GM23338 (cell line): Measurements from ENCODE around the gene SLN. TPM values are rescaled to one million over a fixed set of nuclear protein-coding genes. Genes with fewer than 3 reads are reported as not detected.

Source experiments
- ATAC-seq: fragments of 200-7000 bp; cut with Tn5 transposase; 3 replicates; pipeline ENCODE4 v1.9.1; 2020
- DNase-seq: peaks from one replicate; pipeline ENCODE4 v3.0.0-alpha.2; 2015; ENCODE audit warnings: low spot score
- H2AFZ ChIP-seq: fragments of 200-600 bp; sonication (generic); 2 replicates; pipeline ENCODE4 v1.8.0; 2016; ENCODE audit warnings: antibody characterized with exemption, mild to moderate bottlenecking, moderate library complexity
- H3F3A ChIP-seq: fragments of 200-600 bp; sonication (generic); replicated peaks from 2 replicates; pipeline ENCODE4 v1.8.0; 2017; ENCODE audit warnings: antibody characterized with exemption, mixed run types, low read depth
- H3K27ac ChIP-seq: fragments of 200-600 bp; sonication (generic); 2 replicates; pipeline ENCODE4 v1.6.1; 2016; ENCODE audit warnings: low read depth
- H3K27me3 ChIP-seq: fragments of 200-600 bp; sonication (generic); 2 replicates; pipeline ENCODE4 v1.8.0; 2016; ENCODE audit warnings: mild to moderate bottlenecking, mixed run types, moderate library complexity; ENCODE audit not compliant: insufficient read depth
- H3K36me3 ChIP-seq: fragments of 200-600 bp; sonication (generic); 2 replicates; pipeline ENCODE4 v1.8.0; 2016; ENCODE audit warnings: mild to moderate bottlenecking; ENCODE audit not compliant: insufficient read depth
- H3K4me1 ChIP-seq: fragments of 200-600 bp; sonication (generic); 2 replicates; pipeline ENCODE4 v1.8.0; 2016; ENCODE audit warnings: mild to moderate bottlenecking, moderate library complexity; ENCODE audit not compliant: insufficient read depth
- H3K4me2 ChIP-seq: fragments of 200-600 bp; sonication (generic); 2 replicates; pipeline ENCODE4 v1.7.1; 2017; ENCODE audit warnings: mixed run types
- H3K4me3 ChIP-seq: fragments of 200-600 bp; sonication (generic); 2 replicates; pipeline ENCODE4 v1.6.1; 2016; ENCODE audit warnings: mixed run types
- H3K79me2 ChIP-seq: fragments of 200-600 bp; sonication (generic); replicated peaks from 2 replicates; pipeline ENCODE4 v1.8.0; 2017; ENCODE audit warnings: mild to moderate bottlenecking; ENCODE audit not compliant: insufficient read depth
- H3K9me2 ChIP-seq: fragments of 200-600 bp; sonication (generic); 2 replicates; pipeline ENCODE4 v1.8.0; 2017; ENCODE audit not compliant: insufficient read depth
- H4K20me1 ChIP-seq: fragments of 200-600 bp; sonication (generic); replicated peaks from 2 replicates; pipeline ENCODE4 v1.8.0; 2017; ENCODE audit warnings: mild to moderate bottlenecking; ENCODE audit not compliant: insufficient read depth
- H3K27ac Mint-ChIP-seq: 2 replicates; pipeline ENCODE4 v1.8.0; 2020; ENCODE audit warnings: inconsistent platforms, mild to moderate bottlenecking, moderate library complexity, mixed read lengths
- H3K27me3 Mint-ChIP-seq: 3 replicates; pipeline ENCODE4 v1.8.0; 2022; ENCODE audit warnings: low read depth, mild to moderate bottlenecking, moderate library complexity, mixed read lengths, inconsistent platforms; ENCODE audit not compliant: insufficient read depth, poor library complexity
- H3K36me3 Mint-ChIP-seq: 3 replicates; pipeline ENCODE4 v1.8.0; 2021; ENCODE audit warnings: low read depth, mild to moderate bottlenecking, inconsistent platforms, moderate library complexity, mixed read lengths
- H3K4me1 Mint-ChIP-seq: 3 replicates; pipeline ENCODE4 v1.8.0; 2020; ENCODE audit warnings: mild to moderate bottlenecking, inconsistent platforms, mixed read lengths
- H3K4me3 Mint-ChIP-seq: 3 replicates; pipeline ENCODE4 v1.8.0; 2021; ENCODE audit warnings: moderate library complexity, mild to moderate bottlenecking, inconsistent platforms, mixed read lengths
- H3K9me3 Mint-ChIP-seq: 3 replicates; pipeline ENCODE4 v1.8.0; 2020; ENCODE audit warnings: moderate library complexity, mild to moderate bottlenecking, inconsistent platforms, mixed read lengths
- CREB1 ChIP-seq: fragments of 250-450 bp; sonication (Bioruptor Pico); IDR thresholded peaks from 2 replicates; pipeline ENCODE4 v1.5.0; 2020; ENCODE audit warnings: low read depth, mild to moderate bottlenecking, moderate library complexity
- EZH2 ChIP-seq: fragments of 200-600 bp; sonication (generic); IDR thresholded peaks from one replicate; pipeline ENCODE4 v1.8.0; 2017; ENCODE audit warnings: antibody characterized with exemption, mild to moderate bottlenecking, low read depth; ENCODE audit not compliant: unreplicated experiment
- EZH2phosphoT487 ChIP-seq: fragments of 200-600 bp; sonication (generic); IDR thresholded peaks from one replicate; pipeline ENCODE4 v1.8.1; 2018; ENCODE audit warnings: antibody characterized with exemption; ENCODE audit not compliant: unreplicated experiment
- JUNB ChIP-seq: IDR thresholded peaks from one replicate; pipeline ENCODE4 v1.6.1; 2016; ENCODE audit warnings: antibody characterized with exemption; ENCODE audit not compliant: unreplicated experiment
- NANOG ChIP-seq: IDR thresholded peaks from 2 replicates; pipeline ENCODE4 v1.6.1; 2016; ENCODE audit warnings: antibody characterized with exemption, borderline replicate concordance
- POLR2AphosphoS5 ChIP-seq: IDR thresholded peaks from 2 replicates; pipeline ENCODE4 v1.6.1; 2016; ENCODE audit warnings: antibody characterized with exemption, low read depth
- STAT1 ChIP-seq: IDR thresholded peaks from one replicate; pipeline ENCODE4 v1.6.1; 2016; ENCODE audit warnings: antibody characterized with exemption; ENCODE audit not compliant: unreplicated experiment
- ZNF114 ChIP-seq: fragments of 250-450 bp; sonication (Bioruptor Pico); IDR thresholded peaks from 2 replicates; pipeline ENCODE4 v1.5.0; 2020; ENCODE audit warnings: mild to moderate bottlenecking, moderate library complexity
- ZNF331 ChIP-seq: fragments of 250-450 bp; sonication (Bioruptor Pico); IDR thresholded peaks from 2 replicates; pipeline ENCODE4 v1.5.0; 2020; ENCODE audit warnings: low read depth, mild to moderate bottlenecking, moderate library complexity
- polyA plus RNA-seq: library from polyadenylated mRNA; unstranded; fragments of >200 nt; fragmentation: Nextera tagmentation; extraction: Ambion mirVana; gene quantifications from 2 replicates; pipeline ENCODE4 v1.2.1, GENCODE V29; 2016
- total RNA-seq: library from RNA; depleted of rRNA; stranded (reverse); fragments of >200 nt; shearing (Covaris generic); gene quantifications from 2 replicates; pipeline ENCODE4 v1.2.3, GENCODE V29; 2014
- TF ChIP-seq, protein P1 (sequence below): IDR thresholded peaks from 2 replicates; pipeline ENCODE4 v1.6.1; 2016; ENCODE audit warnings: antibody characterized with exemption
- TF ChIP-seq, protein P2 (sequence below): IDR thresholded peaks from one replicate; pipeline ENCODE4 v1.6.1; 2018; ENCODE audit warnings: antibody characterized with exemption; ENCODE audit not compliant: unreplicated experiment
- TF ChIP-seq, protein P3 (sequence below), 2 experiments: fragments of 200-600 bp in 1 of 2; sonication (generic) in 1 of 2; conservative IDR thresholded peaks; 2 replicates each; pipeline versions ENCODE4 v1.5.1 to v1.6.1; 2016 to 2017; ENCODE audit warnings: antibody characterized with exemption in 2 of 2, low read depth in 2 of 2, mild to moderate bottlenecking in 2 of 2, moderate library complexity in 1 of 2
- TF ChIP-seq, protein P4 (sequence below): fragments of 250-450 bp; sonication (Bioruptor Pico); IDR thresholded peaks from 2 replicates; pipeline ENCODE4 v1.5.0; 2020; ENCODE audit warnings: mild to moderate bottlenecking, moderate library complexity

SLN gene
- total and polyA plus RNA-seq, 2 experiments from 2014 or later, result not detected

DNA sequence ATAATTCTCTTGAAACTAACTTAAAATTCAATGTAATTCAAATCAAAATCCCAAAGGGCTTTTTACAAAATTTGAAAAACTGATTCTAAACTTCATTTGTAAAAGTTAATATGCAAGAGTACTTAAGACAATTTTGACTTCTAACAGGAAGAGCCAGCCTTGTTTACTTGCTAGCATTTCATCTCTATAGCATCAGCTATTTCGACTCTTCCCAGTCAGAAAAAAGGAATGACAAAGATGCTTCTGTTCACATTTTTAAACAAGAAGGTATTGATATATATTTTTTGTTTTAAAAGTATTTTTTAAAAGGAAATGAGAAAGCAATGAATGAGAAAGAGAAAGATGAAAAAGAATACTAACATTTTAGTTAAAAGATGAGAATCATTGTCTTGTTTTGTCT is 16.4 kb downstream of the SLN start:
- no peaks in the 10 kb centered on the region for H3K27me3 Mint-ChIP-seq
- H3K4me3 Mint-ChIP-seq, result no peak overlapping the region
- Histone ChIP-seq H3F3A (no peaks in the 10 kb centered on the region), H3K36me3 (no peaks in the 10 kb centered on the region), H3K4me2 (no peak overlapping the region), H4K20me1 (no peaks in the 10 kb centered on the region), H3K4me3 (no peak overlapping the region), H3K4me1 (no peaks in the 10 kb centered on the region), H3K79me2 (no peaks in the 10 kb centered on the region), H3K9me2 (no peaks in the 10 kb centered on the region), H3K27me3 (no peaks in the 10 kb centered on the region), H3K27ac (no peak overlapping the region), H2AFZ (no peak overlapping the region)
- H3K9me3 Mint-ChIP-seq, result no peaks in the 10 kb centered on the region; the same call in 2 of the 3 replicates
- DNase-seq (no peak), ATAC-seq (no peak)
- H3K4me1 Mint-ChIP-seq, result peaks cover 10% of the 10 kb centered on the region
- H3K27ac Mint-ChIP-seq, result no peak overlapping the region
- TF ChIP-seq ZNF331 (CRISPR knock-in tag) (no peak), ZNF114 (CRISPR knock-in tag) (no peak), CREB1 (CRISPR knock-in tag) (no peak), NANOG (no peak), JUNB (no peak), STAT1 (no peak), POLR2AphosphoS5 (no peak), EZH2 (no peak), EZH2phosphoT487 (no peak)
- TF ChIP-seq, protein P1, sequence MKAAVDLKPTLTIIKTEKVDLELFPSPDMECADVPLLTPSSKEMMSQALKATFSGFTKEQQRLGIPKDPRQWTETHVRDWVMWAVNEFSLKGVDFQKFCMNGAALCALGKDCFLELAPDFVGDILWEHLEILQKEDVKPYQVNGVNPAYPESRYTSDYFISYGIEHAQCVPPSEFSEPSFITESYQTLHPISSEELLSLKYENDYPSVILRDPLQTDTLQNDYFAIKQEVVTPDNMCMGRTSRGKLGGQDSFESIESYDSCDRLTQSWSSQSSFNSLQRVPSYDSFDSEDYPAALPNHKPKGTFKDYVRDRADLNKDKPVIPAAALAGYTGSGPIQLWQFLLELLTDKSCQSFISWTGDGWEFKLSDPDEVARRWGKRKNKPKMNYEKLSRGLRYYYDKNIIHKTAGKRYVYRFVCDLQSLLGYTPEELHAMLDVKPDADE, result no peak
- TF ChIP-seq, protein P2, sequence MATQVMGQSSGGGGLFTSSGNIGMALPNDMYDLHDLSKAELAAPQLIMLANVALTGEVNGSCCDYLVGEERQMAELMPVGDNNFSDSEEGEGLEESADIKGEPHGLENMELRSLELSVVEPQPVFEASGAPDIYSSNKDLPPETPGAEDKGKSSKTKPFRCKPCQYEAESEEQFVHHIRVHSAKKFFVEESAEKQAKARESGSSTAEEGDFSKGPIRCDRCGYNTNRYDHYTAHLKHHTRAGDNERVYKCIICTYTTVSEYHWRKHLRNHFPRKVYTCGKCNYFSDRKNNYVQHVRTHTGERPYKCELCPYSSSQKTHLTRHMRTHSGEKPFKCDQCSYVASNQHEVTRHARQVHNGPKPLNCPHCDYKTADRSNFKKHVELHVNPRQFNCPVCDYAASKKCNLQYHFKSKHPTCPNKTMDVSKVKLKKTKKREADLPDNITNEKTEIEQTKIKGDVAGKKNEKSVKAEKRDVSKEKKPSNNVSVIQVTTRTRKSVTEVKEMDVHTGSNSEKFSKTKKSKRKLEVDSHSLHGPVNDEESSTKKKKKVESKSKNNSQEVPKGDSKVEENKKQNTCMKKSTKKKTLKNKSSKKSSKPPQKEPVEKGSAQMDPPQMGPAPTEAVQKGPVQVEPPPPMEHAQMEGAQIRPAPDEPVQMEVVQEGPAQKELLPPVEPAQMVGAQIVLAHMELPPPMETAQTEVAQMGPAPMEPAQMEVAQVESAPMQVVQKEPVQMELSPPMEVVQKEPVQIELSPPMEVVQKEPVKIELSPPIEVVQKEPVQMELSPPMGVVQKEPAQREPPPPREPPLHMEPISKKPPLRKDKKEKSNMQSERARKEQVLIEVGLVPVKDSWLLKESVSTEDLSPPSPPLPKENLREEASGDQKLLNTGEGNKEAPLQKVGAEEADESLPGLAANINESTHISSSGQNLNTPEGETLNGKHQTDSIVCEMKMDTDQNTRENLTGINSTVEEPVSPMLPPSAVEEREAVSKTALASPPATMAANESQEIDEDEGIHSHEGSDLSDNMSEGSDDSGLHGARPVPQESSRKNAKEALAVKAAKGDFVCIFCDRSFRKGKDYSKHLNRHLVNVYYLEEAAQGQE, result no peak
- TF ChIP-seq, protein P3, sequence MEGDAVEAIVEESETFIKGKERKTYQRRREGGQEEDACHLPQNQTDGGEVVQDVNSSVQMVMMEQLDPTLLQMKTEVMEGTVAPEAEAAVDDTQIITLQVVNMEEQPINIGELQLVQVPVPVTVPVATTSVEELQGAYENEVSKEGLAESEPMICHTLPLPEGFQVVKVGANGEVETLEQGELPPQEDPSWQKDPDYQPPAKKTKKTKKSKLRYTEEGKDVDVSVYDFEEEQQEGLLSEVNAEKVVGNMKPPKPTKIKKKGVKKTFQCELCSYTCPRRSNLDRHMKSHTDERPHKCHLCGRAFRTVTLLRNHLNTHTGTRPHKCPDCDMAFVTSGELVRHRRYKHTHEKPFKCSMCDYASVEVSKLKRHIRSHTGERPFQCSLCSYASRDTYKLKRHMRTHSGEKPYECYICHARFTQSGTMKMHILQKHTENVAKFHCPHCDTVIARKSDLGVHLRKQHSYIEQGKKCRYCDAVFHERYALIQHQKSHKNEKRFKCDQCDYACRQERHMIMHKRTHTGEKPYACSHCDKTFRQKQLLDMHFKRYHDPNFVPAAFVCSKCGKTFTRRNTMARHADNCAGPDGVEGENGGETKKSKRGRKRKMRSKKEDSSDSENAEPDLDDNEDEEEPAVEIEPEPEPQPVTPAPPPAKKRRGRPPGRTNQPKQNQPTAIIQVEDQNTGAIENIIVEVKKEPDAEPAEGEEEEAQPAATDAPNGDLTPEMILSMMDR (conservative IDR thresholded peaks at IDR 0.05; ENCODE audit: low read depth in 2 of 2), result no peak
- TF ChIP-seq, protein P4, sequence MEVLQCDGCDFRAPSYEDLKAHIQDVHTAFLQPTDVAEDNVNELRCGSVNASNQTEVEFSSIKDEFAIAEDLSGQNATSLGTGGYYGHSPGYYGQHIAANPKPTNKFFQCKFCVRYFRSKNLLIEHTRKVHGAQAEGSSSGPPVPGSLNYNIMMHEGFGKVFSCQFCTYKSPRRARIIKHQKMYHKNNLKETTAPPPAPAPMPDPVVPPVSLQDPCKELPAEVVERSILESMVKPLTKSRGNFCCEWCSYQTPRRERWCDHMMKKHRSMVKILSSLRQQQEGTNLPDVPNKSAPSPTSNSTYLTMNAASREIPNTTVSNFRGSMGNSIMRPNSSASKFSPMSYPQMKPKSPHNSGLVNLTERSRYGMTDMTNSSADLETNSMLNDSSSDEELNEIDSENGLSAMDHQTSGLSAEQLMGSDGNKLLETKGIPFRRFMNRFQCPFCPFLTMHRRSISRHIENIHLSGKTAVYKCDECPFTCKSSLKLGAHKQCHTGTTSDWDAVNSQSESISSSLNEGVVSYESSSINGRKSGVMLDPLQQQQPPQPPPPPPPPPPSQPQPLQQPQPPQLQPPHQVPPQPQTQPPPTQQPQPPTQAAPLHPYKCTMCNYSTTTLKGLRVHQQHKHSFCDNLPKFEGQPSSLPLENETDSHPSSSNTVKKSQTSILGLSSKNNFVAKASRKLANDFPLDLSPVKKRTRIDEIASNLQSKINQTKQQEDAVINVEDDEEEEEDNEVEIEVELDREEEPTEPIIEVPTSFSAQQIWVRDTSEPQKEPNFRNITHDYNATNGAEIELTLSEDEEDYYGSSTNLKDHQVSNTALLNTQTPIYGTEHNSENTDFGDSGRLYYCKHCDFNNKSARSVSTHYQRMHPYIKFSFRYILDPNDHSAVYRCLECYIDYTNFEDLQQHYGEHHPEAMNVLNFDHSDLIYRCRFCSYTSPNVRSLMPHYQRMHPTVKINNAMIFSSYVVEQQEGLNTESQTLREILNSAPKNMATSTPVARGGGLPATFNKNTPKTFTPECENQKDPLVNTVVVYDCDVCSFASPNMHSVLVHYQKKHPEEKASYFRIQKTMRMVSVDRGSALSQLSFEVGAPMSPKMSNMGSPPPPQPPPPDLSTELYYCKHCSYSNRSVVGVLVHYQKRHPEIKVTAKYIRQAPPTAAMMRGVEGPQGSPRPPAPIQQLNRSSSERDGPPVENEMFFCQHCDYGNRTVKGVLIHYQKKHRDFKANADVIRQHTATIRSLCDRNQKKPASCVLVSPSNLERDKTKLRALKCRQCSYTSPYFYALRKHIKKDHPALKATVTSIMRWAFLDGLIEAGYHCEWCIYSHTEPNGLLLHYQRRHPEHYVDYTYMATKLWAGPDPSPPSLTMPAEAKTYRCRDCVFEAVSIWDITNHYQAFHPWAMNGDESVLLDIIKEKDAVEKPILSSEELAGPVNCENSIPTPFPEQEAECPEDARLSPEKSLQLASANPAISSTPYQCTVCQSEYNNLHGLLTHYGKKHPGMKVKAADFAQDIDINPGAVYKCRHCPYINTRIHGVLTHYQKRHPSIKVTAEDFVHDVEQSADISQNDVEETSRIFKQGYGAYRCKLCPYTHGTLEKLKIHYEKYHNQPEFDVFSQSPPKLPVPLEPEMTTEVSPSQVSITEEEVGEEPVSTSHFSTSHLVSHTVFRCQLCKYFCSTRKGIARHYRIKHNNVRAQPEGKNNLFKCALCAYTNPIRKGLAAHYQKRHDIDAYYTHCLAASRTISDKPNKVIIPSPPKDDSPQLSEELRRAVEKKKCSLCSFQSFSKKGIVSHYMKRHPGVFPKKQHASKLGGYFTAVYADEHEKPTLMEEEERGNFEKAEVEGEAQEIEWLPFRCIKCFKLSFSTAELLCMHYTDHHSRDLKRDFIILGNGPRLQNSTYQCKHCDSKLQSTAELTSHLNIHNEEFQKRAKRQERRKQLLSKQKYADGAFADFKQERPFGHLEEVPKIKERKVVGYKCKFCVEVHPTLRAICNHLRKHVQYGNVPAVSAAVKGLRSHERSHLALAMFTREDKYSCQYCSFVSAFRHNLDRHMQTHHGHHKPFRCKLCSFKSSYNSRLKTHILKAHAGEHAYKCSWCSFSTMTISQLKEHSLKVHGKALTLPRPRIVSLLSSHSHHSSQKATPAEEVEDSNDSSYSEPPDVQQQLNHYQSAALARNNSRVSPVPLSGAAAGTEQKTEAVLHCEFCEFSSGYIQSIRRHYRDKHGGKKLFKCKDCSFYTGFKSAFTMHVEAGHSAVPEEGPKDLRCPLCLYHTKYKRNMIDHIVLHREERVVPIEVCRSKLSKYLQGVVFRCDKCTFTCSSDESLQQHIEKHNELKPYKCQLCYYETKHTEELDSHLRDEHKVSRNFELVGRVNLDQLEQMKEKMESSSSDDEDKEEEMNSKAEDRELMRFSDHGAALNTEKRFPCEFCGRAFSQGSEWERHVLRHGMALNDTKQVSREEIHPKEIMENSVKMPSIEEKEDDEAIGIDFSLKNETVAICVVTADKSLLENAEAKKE (CRISPR knock-in tag), result no peak
- no peaks in the 10 kb centered on the region for H3K36me3 Mint-ChIP-seq
